Gastrocnemius medialis (tissue), 4 donors: ENCODE results near the gene SLC34A3.

Experiments used
- CTCF ChIP-seq, 5 experiments: fragments of 450-650 bp in 3 of 5; fragments of 200-600 bp in 2 of 5; sonication (generic) in 2 of 5; IDR thresholded peaks in 4 of 5; conservative IDR thresholded peaks in 1 of 5; 1 replicate in 4 of 5; 2 replicates in 1 of 5; pipeline ENCODE4 v1.5.1; 2016 to 2019; ENCODE audit warnings: antibody characterized with exemption in 5 of 5, mild to moderate bottlenecking in 3 of 5, moderate library complexity in 3 of 5
- POLR2A ChIP-seq, 2 donors: fragments of 450-650 bp; IDR thresholded peaks; one replicate each; pipeline ENCODE4 v1.6.1; 2017; ENCODE audit warnings: antibody characterized with exemption in 2 of 2, mild to moderate bottlenecking in 2 of 2, moderate library complexity in 2 of 2

- TF ChIP-seq CTCF (IDR thresholded peaks at IDR 0.05 in 4 of 5, conservative IDR thresholded peaks at IDR 0.05 in 1 of 5) (no peak), POLR2A (IDR thresholded peaks at IDR 0.05) (no peak)
Observed at GRCh38 chr9:137182836-137183235, 47.9 kb upstream of the SLC34A3 start.
